Astrocyte of the cerebellum (primary cell): Measurements from ENCODE around the gene TNFSF11.

ENCODE experiments used
- DNase-seq: peaks from one replicate; pipeline ENCODE4 v3.0.0-alpha.2; 2011; ENCODE audit warnings: low read depth
- H3K4me3 ChIP-seq: 2 replicates; pipeline ENCODE4 v1.5.1; 2011; ENCODE audit warnings: mild to moderate bottlenecking, low read depth, low read length, moderate library complexity
- in situ Hi-C: cut with HindIII; loops from 2 replicates; pipeline ENCODE4 v1.10.0; 2017; ENCODE audit warnings: low sequenced_read_pairs
- TF ChIP-seq, protein P1 (sequence below): IDR thresholded peaks from 2 replicates; pipeline ENCODE4 v1.5.1; 2012; ENCODE audit warnings: low read length, low read depth, moderate library complexity, mild to moderate bottlenecking; ENCODE audit errors: missing control alignments

Gene TNFSF11

DNA sequence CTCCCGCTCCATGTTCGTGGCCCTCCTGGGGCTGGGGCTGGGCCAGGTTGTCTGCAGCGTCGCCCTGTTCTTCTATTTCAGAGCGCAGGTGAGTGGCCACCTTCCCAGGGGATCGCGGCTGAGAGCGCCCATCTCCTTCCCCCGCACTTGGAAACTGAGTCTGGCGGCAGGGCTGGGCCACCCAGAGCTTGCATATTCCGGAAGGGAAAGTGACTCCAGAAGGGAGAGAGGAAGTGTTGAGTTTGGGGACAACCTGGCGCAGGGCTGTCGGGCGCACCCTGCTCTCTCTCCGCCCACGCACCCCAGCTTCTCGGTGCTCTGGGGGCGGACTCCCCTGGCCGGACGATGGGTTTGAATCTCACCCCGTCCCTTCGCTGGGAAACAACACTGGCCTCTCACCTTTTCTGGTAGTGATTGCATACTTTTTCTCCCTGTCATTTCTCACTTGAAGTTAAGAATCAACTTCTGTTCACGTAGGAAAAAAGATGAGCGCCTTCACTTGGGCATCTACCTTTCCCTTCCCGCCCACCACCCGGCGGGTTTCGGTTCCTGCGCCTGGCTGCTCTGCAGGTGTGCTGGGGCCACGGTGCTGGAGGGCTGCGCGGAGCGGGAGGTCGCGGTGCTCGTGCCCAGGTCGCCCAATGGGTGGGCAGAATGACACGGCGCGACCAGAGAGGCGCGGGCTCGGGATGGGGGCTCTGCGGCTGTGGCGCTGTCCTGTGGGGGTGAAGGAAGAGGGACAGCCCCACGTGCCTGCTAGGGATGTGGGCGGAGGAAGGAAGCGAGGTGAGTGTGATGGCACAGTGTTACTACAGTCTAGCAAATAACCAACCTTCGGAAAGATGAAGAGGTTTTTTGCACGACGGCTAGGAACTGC, 721 bp downstream of the TNFSF11 start:
- in situ Hi-C loops, result no loop called here
- TF ChIP-seq, protein P1, sequence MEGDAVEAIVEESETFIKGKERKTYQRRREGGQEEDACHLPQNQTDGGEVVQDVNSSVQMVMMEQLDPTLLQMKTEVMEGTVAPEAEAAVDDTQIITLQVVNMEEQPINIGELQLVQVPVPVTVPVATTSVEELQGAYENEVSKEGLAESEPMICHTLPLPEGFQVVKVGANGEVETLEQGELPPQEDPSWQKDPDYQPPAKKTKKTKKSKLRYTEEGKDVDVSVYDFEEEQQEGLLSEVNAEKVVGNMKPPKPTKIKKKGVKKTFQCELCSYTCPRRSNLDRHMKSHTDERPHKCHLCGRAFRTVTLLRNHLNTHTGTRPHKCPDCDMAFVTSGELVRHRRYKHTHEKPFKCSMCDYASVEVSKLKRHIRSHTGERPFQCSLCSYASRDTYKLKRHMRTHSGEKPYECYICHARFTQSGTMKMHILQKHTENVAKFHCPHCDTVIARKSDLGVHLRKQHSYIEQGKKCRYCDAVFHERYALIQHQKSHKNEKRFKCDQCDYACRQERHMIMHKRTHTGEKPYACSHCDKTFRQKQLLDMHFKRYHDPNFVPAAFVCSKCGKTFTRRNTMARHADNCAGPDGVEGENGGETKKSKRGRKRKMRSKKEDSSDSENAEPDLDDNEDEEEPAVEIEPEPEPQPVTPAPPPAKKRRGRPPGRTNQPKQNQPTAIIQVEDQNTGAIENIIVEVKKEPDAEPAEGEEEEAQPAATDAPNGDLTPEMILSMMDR, result no peak
- peak overlapping the region; percentile 42 for H3K4me3 ChIP-seq
- DNase-seq, result no peak

DNA sequence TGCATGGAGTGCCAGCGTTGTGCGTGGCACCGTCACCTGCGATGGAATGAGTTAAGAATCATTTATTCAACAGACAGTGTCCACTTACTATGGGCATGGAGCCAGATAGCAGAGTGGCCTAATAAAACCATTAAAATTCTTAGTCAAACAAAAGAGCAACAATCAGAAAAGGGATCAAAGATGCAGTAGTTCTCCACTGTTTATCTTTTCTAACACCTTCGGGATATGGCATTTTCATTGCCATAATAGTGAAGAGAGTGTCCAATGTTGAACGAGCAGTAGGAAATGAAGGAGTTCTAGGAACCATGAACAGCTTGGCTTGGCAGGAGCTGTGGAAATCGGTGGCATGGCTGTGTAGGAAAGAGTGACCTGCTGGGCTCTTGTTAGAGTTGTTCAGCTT, 2.0 kb downstream of the TNFSF11 start:
- no peak overlapping the region for H3K4me3 ChIP-seq
- TF ChIP-seq, protein P1, result no peak
- DNase-seq, result no peak
- in situ Hi-C loops, result no loop called here

DNA sequence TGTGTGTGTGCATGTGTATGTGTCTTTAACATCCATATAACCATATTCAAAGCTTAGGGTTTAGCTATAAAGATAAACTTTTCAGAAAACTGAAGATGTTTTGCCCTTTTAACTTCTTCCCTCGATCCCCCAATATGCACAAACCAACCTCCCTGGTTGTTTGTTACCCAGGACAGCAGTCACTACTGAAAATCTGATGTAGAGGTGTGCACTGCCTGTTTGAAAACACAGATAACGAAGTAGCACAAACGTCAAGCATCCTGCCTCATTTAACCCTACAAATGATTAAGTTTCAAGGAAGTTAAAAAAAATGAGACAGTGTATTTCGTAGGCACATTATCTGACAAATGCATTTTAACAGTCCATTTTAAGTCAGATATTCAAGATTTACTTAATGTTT, 3.6 kb downstream of the TNFSF11 start:
- in situ Hi-C loops, result no loop called here
- H3K4me3 ChIP-seq, result no peak overlapping the region
- TF ChIP-seq, protein P1, result no peak
- DNase-seq, result no peak

DNA sequence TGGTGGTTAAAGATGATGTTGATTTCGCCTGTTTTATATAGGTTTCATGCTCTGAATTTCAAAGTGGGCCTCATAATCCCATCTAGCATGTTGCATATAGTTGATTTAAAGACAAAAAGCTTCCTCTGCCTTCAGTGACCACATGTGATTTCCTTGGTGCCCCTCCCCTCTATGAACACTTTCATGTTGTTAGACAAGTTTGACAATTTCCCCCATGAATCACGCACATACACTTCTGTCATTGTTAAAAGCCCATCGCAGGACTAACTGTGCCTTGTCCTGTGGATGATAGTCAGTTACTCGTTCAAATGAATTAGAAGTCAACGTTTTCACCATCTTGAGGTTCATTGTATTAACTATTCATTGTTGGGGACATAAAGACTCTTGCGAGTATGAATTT, 6.7 kb downstream of the TNFSF11 start:
- TF ChIP-seq, protein P1, result no peak
- no peak for DNase-seq
- in situ Hi-C loops, result no loop called here
- H3K4me3 ChIP-seq, result no peak overlapping the region

DNA sequence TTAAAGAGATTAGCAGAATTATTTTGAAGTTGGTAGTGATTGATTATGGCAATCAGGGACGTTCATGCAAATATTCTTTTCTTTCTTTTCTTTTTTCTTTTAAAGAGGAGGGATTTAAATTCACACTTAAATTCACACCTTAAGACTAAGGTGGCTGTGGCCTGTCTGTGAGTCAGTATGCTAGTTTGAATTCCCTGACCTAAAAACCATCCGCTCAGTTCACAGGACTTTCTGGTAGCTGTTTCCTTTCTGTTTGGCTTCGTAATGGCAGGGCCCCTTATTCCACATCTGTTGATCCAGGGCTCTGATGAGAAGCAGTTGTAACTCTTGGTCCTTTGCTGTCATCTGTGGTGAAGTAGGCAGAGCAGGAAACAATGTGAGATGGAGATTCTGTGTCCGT, 7.5 kb downstream of the TNFSF11 start:
- no peak for DNase-seq
- no peak overlapping the region for H3K4me3 ChIP-seq
- TF ChIP-seq, protein P1, result no peak
- in situ Hi-C loops, result no loop called here

DNA sequence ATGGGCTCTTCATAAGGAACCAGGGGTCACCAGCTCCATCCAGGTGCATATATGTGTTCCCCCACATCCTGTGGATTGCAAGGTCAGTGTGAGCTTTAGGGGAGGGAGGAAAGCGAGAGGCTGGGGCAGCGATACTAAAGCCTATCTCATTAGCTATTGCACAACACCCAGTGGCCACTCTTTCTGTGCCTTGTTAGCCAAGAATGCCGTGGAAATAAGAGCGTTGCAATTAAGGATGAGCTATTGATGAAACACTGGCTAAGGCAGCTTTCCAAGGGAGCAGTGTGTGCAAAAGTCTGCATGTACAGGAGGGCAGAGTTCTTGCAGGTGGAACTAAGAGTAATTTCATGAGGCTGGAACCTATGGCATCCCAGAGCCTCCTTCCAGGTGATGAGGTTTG, 17.6 kb downstream of the TNFSF11 start:
- no peak overlapping the region for H3K4me3 ChIP-seq
- in situ Hi-C loops, result no loop called here
- no peak for DNase-seq
- TF ChIP-seq, protein P1, result no peak
